VCaP (cell line): ENCODE results near the gene SLC8A1.

ENCODE experiments used
- H3K27ac ChIP-seq: fragments of 450-650 bp; 2 replicates; pipeline ENCODE4 v1.5.1; 2017
- TF ChIP-seq, protein P1 (sequence below): fragments of 450-650 bp; conservative IDR thresholded peaks from 2 replicates; pipeline ENCODE4 v1.5.1; 2017; ENCODE audit warnings: mild to moderate bottlenecking, moderate library complexity

The SLC8A1 gene

GRCh38 chr2:40363231-40363630, 88.7 kb downstream of the SLC8A1 start:
- H3K27ac ChIP-seq: no peak overlapping the region
- TF ChIP-seq, protein P1, sequence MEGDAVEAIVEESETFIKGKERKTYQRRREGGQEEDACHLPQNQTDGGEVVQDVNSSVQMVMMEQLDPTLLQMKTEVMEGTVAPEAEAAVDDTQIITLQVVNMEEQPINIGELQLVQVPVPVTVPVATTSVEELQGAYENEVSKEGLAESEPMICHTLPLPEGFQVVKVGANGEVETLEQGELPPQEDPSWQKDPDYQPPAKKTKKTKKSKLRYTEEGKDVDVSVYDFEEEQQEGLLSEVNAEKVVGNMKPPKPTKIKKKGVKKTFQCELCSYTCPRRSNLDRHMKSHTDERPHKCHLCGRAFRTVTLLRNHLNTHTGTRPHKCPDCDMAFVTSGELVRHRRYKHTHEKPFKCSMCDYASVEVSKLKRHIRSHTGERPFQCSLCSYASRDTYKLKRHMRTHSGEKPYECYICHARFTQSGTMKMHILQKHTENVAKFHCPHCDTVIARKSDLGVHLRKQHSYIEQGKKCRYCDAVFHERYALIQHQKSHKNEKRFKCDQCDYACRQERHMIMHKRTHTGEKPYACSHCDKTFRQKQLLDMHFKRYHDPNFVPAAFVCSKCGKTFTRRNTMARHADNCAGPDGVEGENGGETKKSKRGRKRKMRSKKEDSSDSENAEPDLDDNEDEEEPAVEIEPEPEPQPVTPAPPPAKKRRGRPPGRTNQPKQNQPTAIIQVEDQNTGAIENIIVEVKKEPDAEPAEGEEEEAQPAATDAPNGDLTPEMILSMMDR: no peak

DNA sequence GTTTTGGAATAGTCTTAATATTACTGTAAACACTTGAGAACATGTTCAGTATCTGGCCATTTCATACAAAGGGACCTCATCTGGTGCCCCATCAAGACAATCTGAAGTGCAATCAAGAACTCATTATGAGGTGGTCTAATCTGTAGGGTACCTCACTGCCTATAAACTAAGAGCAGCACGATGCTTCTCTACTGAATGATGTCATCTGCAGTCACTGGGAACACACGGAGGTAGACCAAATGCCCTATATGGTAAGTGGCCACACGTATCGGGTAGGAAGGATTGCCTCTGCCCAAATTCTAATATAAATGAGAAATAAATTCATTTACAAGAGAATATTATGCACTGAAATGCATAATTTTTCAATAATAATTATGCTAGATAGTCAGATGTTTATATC, 90.4 kb downstream of the SLC8A1 start:
- no peak overlapping the region for H3K27ac ChIP-seq
- TF ChIP-seq, protein P1: no peak

DNA sequence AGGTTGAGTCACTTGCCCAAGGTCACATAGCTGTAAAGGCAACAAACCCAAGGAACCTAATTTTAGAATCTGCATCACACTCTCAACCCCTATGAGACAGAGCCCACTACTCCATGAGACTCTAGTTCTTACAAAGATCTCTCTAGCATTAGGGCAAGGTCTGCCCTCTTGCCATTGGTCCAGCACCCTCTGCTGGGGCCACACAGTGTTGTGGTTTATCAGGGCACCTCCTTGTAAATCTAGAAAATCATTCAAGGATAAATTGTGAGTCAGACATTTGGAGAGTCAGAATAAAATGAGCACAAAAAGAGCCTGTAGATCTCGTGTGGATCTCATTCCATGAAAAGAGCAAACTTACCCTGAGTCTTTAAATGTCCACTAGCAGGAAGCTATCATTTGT, 91.2 kb downstream of the SLC8A1 start:
- TF ChIP-seq, protein P1: no peak
- no peak overlapping the region for H3K27ac ChIP-seq

DNA sequence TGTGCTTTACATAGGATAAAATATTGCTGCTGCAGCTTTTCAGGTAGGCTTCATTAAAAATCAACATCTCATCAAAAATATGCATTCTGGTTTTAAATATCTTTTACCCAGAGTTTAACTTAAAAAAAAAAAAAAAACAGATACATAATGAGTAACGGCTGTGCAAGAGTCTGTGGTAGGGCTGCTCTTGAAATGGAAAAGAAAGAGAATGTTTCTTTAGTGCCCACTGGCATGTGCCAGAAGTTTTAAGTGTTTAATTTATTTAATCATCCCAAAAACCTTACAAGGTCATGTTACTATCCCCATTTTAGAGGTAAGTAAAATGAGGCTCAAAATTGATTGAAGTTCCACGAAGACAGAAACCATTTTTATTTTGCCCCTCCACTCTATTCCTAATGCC, 92.1 kb downstream of the SLC8A1 start:
- TF ChIP-seq, protein P1: no peak

DNA sequence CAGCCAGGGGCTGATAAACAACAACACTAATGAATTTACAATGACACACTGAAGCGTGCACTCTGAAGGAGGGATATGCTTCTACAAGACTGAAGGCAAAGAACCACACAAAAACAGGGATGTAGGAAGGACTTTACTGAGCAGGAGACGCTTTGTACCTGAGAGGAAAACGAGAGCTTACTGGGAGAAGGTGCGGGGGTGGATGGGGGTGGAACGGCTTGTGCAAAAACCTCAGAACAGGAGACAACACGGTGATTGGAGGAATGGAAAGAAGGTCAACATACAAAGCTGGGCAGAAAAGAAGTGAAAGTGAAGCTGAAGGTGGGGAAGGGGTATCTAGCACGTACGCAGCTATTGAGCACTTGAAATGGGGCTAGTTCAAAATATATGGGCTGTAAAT, 93.1 kb downstream of the SLC8A1 start:
- TF ChIP-seq, protein P1: no peak
- H3K27ac ChIP-seq: no peak overlapping the region

More for the DNA sequence above, 92.1 kb downstream of the SLC8A1 start:
- no peak overlapping the region for H3K27ac ChIP-seq

DNA sequence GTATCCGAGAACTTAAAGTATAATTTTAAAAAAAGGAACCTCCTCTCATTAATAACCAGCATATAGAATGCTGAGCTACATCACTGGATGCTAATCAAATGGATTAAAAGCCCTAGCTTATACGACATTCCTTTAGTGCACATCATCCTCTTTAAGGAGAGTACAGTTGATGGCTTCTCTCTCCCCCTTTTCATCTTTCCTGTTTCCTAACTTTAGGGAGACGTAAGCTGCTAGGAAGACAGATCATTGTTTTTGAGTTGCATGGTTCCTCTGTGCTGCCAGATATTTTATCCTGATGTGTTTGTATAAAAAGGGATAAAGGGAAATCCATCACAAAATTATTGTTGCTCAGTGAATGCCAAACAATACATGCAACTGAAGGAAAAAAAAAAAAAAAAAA, 94.2 kb downstream of the SLC8A1 start:
- TF ChIP-seq, protein P1: no peak
- no peak overlapping the region for H3K27ac ChIP-seq

DNA sequence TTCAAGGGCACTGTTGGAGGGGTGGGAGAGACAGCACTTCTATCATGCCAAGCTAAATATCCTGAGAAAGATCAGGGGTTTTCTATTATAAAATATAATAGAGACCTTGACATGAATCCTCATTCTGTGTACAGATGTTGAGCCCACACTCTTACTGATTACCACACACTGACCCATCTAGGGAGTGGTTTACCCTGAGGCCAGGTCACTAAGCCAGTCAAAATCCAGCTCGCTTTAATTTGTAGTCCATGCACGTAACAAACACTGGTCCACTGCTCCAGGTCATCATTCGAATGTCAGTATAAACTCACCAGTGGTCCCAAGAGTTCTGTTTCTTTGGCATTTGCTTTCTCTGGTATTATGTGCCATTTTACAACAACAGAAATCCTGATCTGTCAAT, 96.4 kb downstream of the SLC8A1 start:
- TF ChIP-seq, protein P1: no peak
- no peak overlapping the region for H3K27ac ChIP-seq

DNA sequence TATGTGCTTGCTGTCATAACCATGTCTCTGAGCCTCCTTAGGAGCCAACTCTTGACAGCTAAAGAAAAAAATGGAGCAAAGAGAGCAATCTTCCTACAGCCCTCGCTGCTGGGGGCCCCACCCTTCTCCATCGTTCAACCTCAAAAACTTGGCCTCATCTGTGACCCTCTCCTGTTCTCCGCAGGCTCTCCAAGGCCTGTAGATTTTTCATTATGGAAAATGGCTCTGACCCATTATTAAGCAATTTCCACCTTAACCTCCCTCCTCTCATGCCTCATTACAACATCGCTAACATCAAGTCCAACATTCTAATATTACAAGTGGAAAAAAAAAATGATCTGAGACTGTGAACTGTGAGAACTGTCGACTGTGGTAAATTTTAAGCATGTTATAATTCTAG, 98.7 kb downstream of the SLC8A1 start:
- TF ChIP-seq, protein P1: no peak
- no peak overlapping the region for H3K27ac ChIP-seq
